GM12801 (cell line): ENCODE data around the gene LSAMP.

Experiments
- CTCF ChIP-seq: IDR thresholded peaks from one replicate; pipeline ENCODE4 v1.5.1; 2011; ENCODE audit warnings: control low read depth; ENCODE audit not compliant: insufficient read length; ENCODE audit errors: extremely low read depth

Gene LSAMP

GRCh38 chr3:115836944-115837343 is 608.3 kb downstream of the LSAMP start:
- TF ChIP-seq CTCF, result no peak

- TF ChIP-seq CTCF, result no peak
Measured at GRCh38 chr3:115835946-115836345, 609.3 kb downstream of the LSAMP start.

GRCh38 chr3:115834068-115834467 is 611.2 kb downstream of the LSAMP start:
- no peak for TF ChIP-seq CTCF

GRCh38 chr3:115833074-115833473 is 612.2 kb downstream of the LSAMP start:
- no peak for TF ChIP-seq CTCF

- no peak for TF ChIP-seq CTCF
Measured at GRCh38 chr3:115832265-115832664, 613.0 kb downstream of the LSAMP start.

GRCh38 chr3:115831864-115832263 is 613.4 kb downstream of the LSAMP start:
- no peak for TF ChIP-seq CTCF

GRCh38 chr3:115830764-115831395 is 614.4 kb downstream of the LSAMP start:
- TF ChIP-seq CTCF, result no peak
